ENCODE data around the gene ADGRE3.

- TF ChIP-seq POLR2A (IDR thresholded peaks at IDR 0.05; ENCODE audit: low read length) (no peak), GATA1 (IDR thresholded peaks at IDR 0.05; ENCODE audit: low read depth, low read length) (no peak)
Observed at GRCh38 chr19:14661372-14661924, 13.2 kb downstream of the ADGRE3 start.

All from erythroblast (primary cell).